Kidney (tissue), 14 donors: ENCODE data around the gene HOXA7. TPM values are rescaled to one million over a fixed set of nuclear protein-coding genes. Genes with fewer than 3 reads are reported as not detected.

ENCODE experiments used
- DNase-seq, 5 donors: peaks; one replicate each; pipeline ENCODE4 v3.0.0-alpha.2; 2013 to 2020
- FAIRE-seq: peaks from 2 replicates; lab custom pipeline; 2012; peaks lifted over from hg19 to GRCh38; lab: Jason Lieb, UNC
- H3K27ac ChIP-seq, 2 donors: one replicate each; pipeline ENCODE4 v1.7.0; 2013; ENCODE audit warnings: low read depth in 2 of 2, low read length in 2 of 2, inconsistent platforms in 1 of 2
- H3K27me3 ChIP-seq: one replicate; pipeline ENCODE4 v1.7.1; 2013; ENCODE audit warnings: low read length, inconsistent platforms; ENCODE audit not compliant: control insufficient read depth, insufficient read depth
- H3K36me3 ChIP-seq, 3 donors: one replicate each; pipeline versions ENCODE4 v1.7.0 to v1.7.1; 2013; ENCODE audit warnings: low read length in 3 of 3, control low read depth in 1 of 3, inconsistent platforms in 1 of 3; ENCODE audit not compliant: insufficient read depth in 3 of 3, control insufficient read depth in 2 of 3
- H3K4me1 ChIP-seq, 3 donors: one replicate each; pipeline versions ENCODE4 v1.7.0 to v1.7.1; 2013; ENCODE audit warnings: low read length in 3 of 3, inconsistent platforms in 1 of 3, low read depth in 1 of 3; ENCODE audit not compliant: control insufficient read depth in 2 of 3, insufficient read depth in 2 of 3
- H3K4me3 ChIP-seq, 3 donors: one replicate each; pipeline versions ENCODE4 v1.7.0 to v1.8.1; 2013; ENCODE audit warnings: low read length in 3 of 3, control low read depth in 1 of 3, inconsistent platforms in 1 of 3
- H3K9ac ChIP-seq, 3 donors: one replicate each; pipeline versions ENCODE4 v1.7.0 to v1.7.1; 2013; ENCODE audit warnings: low read length in 3 of 3, control low read depth in 1 of 3, inconsistent platforms in 1 of 3
- H3K9me3 ChIP-seq, 3 donors: one replicate each; pipeline versions ENCODE4 v1.7.0 to v1.7.1; 2013; ENCODE audit warnings: low read length in 3 of 3, control low read depth in 1 of 3, inconsistent platforms in 1 of 3; ENCODE audit not compliant: control insufficient read depth in 2 of 3, insufficient read depth in 1 of 3
- intact Hi-C: fragments of 100-400 bp; cut with DNase I; formaldehyde crosslinking; loops from one replicate; pipeline ENCODE4 v1.11.1; 2022
- polyA plus RNA-seq: library from polyadenylated mRNA; stranded (reverse); fragments of 350-450 nt; fragmentation: Illumina TruSeq; extraction: RNeasy Lipid Tissue Mini Kit (QIAGEN cat#74804); gene quantifications from one replicate; pipeline ENCODE4 v1.2.3, GENCODE V29; 2014; ENCODE audit warnings: low read depth, low replicate concordance; ENCODE audit not compliant: insufficient read depth
- total RNA-seq: library from RNA; stranded (reverse); fragmentation: NEBNext Ultra II Directional; extraction: Animal tissue kit (Norgen Biotek cat#: 25700); gene quantifications from one replicate; pipeline ENCODE4 v1.2.1, GENCODE V29; 2021
- TF ChIP-seq, protein P1 (sequence below): IDR thresholded peaks from 3 replicates; pipeline ENCODE4 v1.5.1; 2012; ENCODE audit warnings: mild to moderate bottlenecking, moderate library complexity, borderline replicate concordance; ENCODE audit not compliant: insufficient read depth; ENCODE audit errors: extremely low read depth
- donor health status: control.
- donor health status: control.
- donor health status: control.
- donor health status: control.
- donor health status: control.
- donor health status: DM: yes; HTN: yes; CAD: no.
- donor health status: Normal renal cell carcinoma (clear cell type).

HOXA7 gene
- total and polyA plus RNA-seq, 2 donors from 2014 or later: 23.8 to 31.3 TPM

DNA sequence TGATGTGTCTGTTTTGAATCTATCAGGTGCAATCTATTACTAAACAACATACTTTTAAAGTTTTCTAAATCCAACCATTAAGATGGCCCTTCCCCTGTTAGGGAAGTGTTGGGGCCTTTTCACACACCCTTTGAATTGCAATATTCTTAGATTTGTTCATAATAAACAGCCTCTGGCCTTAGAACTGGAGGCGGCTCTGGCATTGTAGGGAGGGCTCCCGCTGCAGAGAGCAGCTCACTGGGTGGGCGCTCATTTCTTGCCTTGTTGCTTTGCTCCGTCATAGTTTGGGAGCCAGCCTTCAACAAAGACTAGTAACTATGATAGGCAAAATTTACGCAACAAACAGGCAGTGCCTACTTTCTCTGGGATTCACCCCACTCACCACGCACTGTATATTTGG lies 21.9 kb upstream of the HOXA7 start:
- peaks cover 0 to 4% (median 0%) of the 10 kb centered on the region in 3 donors for H3K4me1 ChIP-seq
- intact Hi-C loops: loop anchor here (10.0 kb wide), 1 partner anchor 1324 kb away; no protein-coding TSS in a partner anchor
- TF ChIP-seq, protein P1, sequence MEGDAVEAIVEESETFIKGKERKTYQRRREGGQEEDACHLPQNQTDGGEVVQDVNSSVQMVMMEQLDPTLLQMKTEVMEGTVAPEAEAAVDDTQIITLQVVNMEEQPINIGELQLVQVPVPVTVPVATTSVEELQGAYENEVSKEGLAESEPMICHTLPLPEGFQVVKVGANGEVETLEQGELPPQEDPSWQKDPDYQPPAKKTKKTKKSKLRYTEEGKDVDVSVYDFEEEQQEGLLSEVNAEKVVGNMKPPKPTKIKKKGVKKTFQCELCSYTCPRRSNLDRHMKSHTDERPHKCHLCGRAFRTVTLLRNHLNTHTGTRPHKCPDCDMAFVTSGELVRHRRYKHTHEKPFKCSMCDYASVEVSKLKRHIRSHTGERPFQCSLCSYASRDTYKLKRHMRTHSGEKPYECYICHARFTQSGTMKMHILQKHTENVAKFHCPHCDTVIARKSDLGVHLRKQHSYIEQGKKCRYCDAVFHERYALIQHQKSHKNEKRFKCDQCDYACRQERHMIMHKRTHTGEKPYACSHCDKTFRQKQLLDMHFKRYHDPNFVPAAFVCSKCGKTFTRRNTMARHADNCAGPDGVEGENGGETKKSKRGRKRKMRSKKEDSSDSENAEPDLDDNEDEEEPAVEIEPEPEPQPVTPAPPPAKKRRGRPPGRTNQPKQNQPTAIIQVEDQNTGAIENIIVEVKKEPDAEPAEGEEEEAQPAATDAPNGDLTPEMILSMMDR: no peak
- FAIRE-seq: no peak
- H3K27ac ChIP-seq: peak overlapping the region; percentile 7 to 78
- peak overlapping the region; percentile 49 to 86 (median 67) for H3K4me3 ChIP-seq
- peak in 2 of 5 donors; percentile 40 to 44 for DNase-seq
- H3K9me3 ChIP-seq: no peaks in the 10 kb centered on the region
- H3K9ac ChIP-seq: peak overlapping the region; percentile 34 to 63 (median 56)
- H3K36me3 ChIP-seq: no peaks in the 10 kb centered on the region
- no peaks in the 10 kb centered on the region for H3K27me3 ChIP-seq

DNA sequence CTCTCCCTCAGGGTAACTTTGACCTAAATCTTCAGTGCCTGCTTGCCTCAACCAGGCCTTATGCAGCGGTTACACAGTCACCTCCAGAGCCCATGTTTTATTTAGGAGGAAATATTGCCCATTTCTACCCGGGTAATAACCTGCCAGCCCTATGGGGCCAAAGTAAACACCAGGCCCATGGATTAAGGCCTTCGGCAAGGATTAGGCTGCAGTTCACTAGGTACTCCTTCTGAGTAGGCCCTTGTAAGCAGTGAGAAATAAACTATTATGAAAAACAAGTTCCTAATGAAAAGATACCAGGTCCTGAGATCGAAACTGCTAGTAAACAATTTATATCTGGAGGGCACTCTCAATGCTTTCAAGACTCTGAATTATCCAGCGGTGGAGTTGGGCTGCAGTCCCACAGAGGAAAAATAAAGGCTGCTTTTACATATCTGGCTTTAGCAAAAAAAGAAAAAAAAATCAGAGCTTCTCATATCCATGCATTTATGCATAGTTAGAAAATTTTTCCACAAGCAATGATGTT lies 21.4 kb upstream of the HOXA7 start:
- H3K9me3 ChIP-seq: no peaks in the 10 kb centered on the region
- H3K27ac ChIP-seq: peak overlapping the region; percentile 61 to 78
- H3K4me1 ChIP-seq: peaks cover 0 to 4% (median 0%) of the 10 kb centered on the region in 3 donors
- H3K36me3 ChIP-seq: no peaks in the 10 kb centered on the region
- H3K4me3 ChIP-seq: peak overlapping the region; percentile 49 to 86 (median 67)
- TF ChIP-seq, protein P1: no peak
- intact Hi-C loops: loop anchor here (10.0 kb wide), 1 partner anchor 1323 kb away; no protein-coding TSS in a partner anchor
- DNase-seq: peak in 2 of 5 donors; percentile 33 to 40
- H3K27me3 ChIP-seq: no peaks in the 10 kb centered on the region
- FAIRE-seq: no peak
- peak overlapping the region; percentile 56 to 63 (median 58) for H3K9ac ChIP-seq

DNA sequence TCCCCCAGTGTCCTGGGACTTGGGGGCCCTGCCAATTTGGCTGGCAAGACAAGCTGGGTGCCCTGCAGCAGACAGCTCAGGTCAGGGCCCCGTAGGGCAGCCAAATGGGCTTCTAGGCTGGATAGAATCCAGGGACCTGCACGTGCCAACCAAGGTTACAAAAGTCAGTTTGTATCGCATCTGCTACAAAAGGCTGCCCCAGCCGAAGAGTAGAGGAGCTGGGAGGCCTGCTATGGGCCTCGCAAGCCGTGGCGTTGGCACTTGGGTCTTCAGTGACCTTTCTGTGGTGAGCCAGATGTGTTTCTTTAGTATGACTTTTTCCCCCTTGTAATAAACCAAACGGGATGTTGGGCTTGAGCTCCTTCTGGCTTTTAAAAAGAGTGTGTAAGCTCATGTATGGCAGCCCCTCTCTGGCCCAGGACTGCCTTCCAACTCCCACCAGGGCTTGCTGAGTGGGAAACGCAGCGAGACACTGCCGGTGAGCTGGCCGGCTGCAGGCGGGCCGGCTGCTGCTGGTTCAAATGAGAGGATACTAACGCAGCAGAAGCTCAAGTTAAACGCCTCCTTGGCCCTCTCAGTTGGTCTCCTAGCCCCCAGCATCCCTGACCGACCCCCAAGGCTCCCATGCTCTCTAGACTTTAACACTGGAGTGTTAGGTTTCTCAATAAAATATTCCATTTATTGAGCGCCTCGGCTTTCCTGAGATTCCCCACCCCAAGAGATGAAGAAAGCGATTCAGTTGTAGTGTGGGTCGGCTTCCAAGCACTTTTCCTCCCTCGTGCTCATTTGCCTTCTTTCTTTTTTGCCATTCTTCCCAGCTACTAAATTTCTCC lies 20.7 kb upstream of the HOXA7 start:
- DNase-seq (peak in 4 of 5 donors; percentile 40 to 61 (median 56)), FAIRE-seq (no peak)
- intact Hi-C loops: loop anchor here (10.0 kb wide), 1 partner anchor 1322 kb away; no protein-coding TSS in a partner anchor
- peak overlapping the region; percentile 49 to 86 (median 67) for H3K4me3 ChIP-seq
- H3K9ac ChIP-seq: peak overlapping the region; percentile 56 to 63 (median 58)
- TF ChIP-seq, protein P1: no peak
- H3K27me3 ChIP-seq: no peaks in the 10 kb centered on the region
- peak overlapping the region; percentile 61 to 78 for H3K27ac ChIP-seq
- H3K9me3 ChIP-seq: no peaks in the 10 kb centered on the region
- peaks cover 0 to 4% (median 0%) of the 10 kb centered on the region in 3 donors for H3K4me1 ChIP-seq
- H3K36me3 ChIP-seq: no peaks in the 10 kb centered on the region
